Hepatocyte (in vitro differentiated cells): ENCODE measurements around the gene STX18. TPM values are rescaled to one million over a fixed set of nuclear protein-coding genes. Genes with fewer than 3 reads are reported as not detected.

Source experiments
- DNase-seq: peaks from one replicate; pipeline ENCODE4 v3.0.0-alpha.2; 2016; ENCODE audit warnings: low spot score
- H2AFZ ChIP-seq: fragments of 200-600 bp; sonication (generic); 2 replicates; pipeline ENCODE4 v1.6.0; 2016; ENCODE audit warnings: antibody characterized with exemption, mild to moderate bottlenecking
- H3K27ac ChIP-seq: fragments of 200-600 bp; sonication (generic); 2 replicates; pipeline ENCODE4 v1.5.1; 2016; ENCODE audit warnings: mild to moderate bottlenecking
- H3K27me3 ChIP-seq: fragments of 200-600 bp; sonication (generic); 2 replicates; pipeline ENCODE4 v1.6.1; 2016
- H3K36me3 ChIP-seq: fragments of 200-600 bp; sonication (generic); replicated peaks from 2 replicates; pipeline ENCODE4 v1.5.1; 2016; ENCODE audit warnings: low read depth; ENCODE audit not compliant: insufficient read depth
- H3K4me1 ChIP-seq: fragments of 200-600 bp; sonication (generic); 2 replicates; pipeline ENCODE4 v1.5.1; 2016; ENCODE audit warnings: mild to moderate bottlenecking, moderate library complexity; ENCODE audit not compliant: insufficient read depth
- H3K4me2 ChIP-seq: fragments of 200-600 bp; sonication (generic); 2 replicates; pipeline ENCODE4 v1.6.0; 2016
- H3K4me3 ChIP-seq: fragments of 200-600 bp; sonication (generic); 2 replicates; pipeline ENCODE4 v1.5.1; 2016; ENCODE audit warnings: mild to moderate bottlenecking
- H3K79me2 ChIP-seq: fragments of 200-600 bp; sonication (generic); 2 replicates; pipeline ENCODE4 v1.6.0; 2017; ENCODE audit warnings: mild to moderate bottlenecking
- H3K9me2 ChIP-seq: fragments of 200-600 bp; sonication (generic); replicated peaks from 2 replicates; pipeline ENCODE4 v1.6.0; 2017; ENCODE audit warnings: mild to moderate bottlenecking; ENCODE audit not compliant: insufficient read depth
- H3K9me3 ChIP-seq: fragments of 200-600 bp; sonication (generic); 2 replicates; pipeline ENCODE4 v1.5.1; 2016; ENCODE audit warnings: low read depth, mild to moderate bottlenecking
- H4K20me1 ChIP-seq: fragments of 200-600 bp; sonication (generic); 2 replicates; pipeline ENCODE4 v1.6.0; 2016; ENCODE audit warnings: mild to moderate bottlenecking; ENCODE audit not compliant: insufficient read depth, poor library complexity, severe bottlenecking
- CTCF ChIP-seq: fragments of 200-600 bp; sonication (generic); IDR thresholded peaks from 2 replicates; pipeline ENCODE4 v1.5.1; 2016; ENCODE audit warnings: antibody characterized with exemption, mild to moderate bottlenecking; ENCODE audit not compliant: poor library complexity
- EZH2 ChIP-seq: fragments of 200-600 bp; sonication (generic); IDR thresholded peaks from 2 replicates; pipeline ENCODE4 v1.6.1; 2016; ENCODE audit warnings: antibody characterized with exemption, mild to moderate bottlenecking, borderline replicate concordance
- EZH2phosphoT487 ChIP-seq: fragments of 200-600 bp; sonication (generic); IDR thresholded peaks from one replicate; pipeline ENCODE4 v1.6.1; 2018; ENCODE audit warnings: antibody characterized with exemption, mild to moderate bottlenecking, low read depth, moderate library complexity; ENCODE audit not compliant: unreplicated experiment, severe bottlenecking
- WGBS: methylation state at CpG from one replicate; pipeline ENCODE4 v1.1.6; 2016; ENCODE audit warnings: low lambda C conversion rate; ENCODE audit errors: missing lambda C conversion rate; 5-methylcytosine and 5-hydroxymethylcytosine counted together
- polyA plus RNA-seq: library from polyadenylated mRNA; unstranded; fragments of >200 nt; fragmentation: Nextera tagmentation; extraction: Ambion mirVana; gene quantifications from 2 replicates; pipeline ENCODE4 v1.2.1, GENCODE V29; 2016
- total RNA-seq: library from RNA; depleted of rRNA; stranded (reverse); fragments of >200 nt; gene quantifications from 2 replicates; pipeline ENCODE4 v1.2.3, GENCODE V29; 2014

STX18 gene
- total and polyA plus RNA-seq, 2 experiments from 2014 or later: 32.1 to 54.3 TPM

- WGBS: 92% methylated on average over 19 of the region's 19 CpGs
- H2AFZ ChIP-seq: no peak overlapping the region
- TF ChIP-seq EZH2phosphoT487 (no peak), EZH2 (no peak), CTCF (no peak)
Measured at GRCh38 chr4:4407299-4408131, 134.3 kb downstream of the STX18 start.

GRCh38 chr4:4406455-4407298 lies 135.2 kb downstream of the STX18 start:
- no peak overlapping the region for H3K4me2 ChIP-seq
- H3K4me3 ChIP-seq: no peak overlapping the region
- no peaks in the 10 kb centered on the region for H3K9me3 ChIP-seq
- H2AFZ ChIP-seq: no peak overlapping the region
- no peaks in the 10 kb centered on the region for H3K4me1 ChIP-seq
- no peak overlapping the region for H3K27ac ChIP-seq
- no peaks in the 10 kb centered on the region for H3K27me3 ChIP-seq
- no peaks in the 10 kb centered on the region for H3K36me3 ChIP-seq
- WGBS: 83% methylated on average over 28 of the region's 28 CpGs
- no peaks in the 10 kb centered on the region for H3K9me2 ChIP-seq
- H3K79me2 ChIP-seq: no peaks in the 10 kb centered on the region
- TF ChIP-seq EZH2: no peak
- H4K20me1 ChIP-seq: no peaks in the 10 kb centered on the region
- DNase-seq: no peak

More at GRCh38 chr4:4407299-4408131, 134.3 kb downstream of the STX18 start:
- H3K9me2 ChIP-seq: no peaks in the 10 kb centered on the region
- no peaks in the 10 kb centered on the region for H3K79me2 ChIP-seq
- H3K4me2 ChIP-seq: no peak overlapping the region
- H3K27ac ChIP-seq: no peak overlapping the region
- no peak overlapping the region for H3K4me3 ChIP-seq
- H4K20me1 ChIP-seq: no peaks in the 10 kb centered on the region
- no peaks in the 10 kb centered on the region for H3K27me3 ChIP-seq
- no peaks in the 10 kb centered on the region for H3K4me1 ChIP-seq
- H3K36me3 ChIP-seq: no peaks in the 10 kb centered on the region
- DNase-seq: no peak
- H3K9me3 ChIP-seq: no peaks in the 10 kb centered on the region

- no peaks in the 10 kb centered on the region for H3K9me3 ChIP-seq
- H3K36me3 ChIP-seq: no peaks in the 10 kb centered on the region
- DNase-seq: no peak
- H3K9me2 ChIP-seq: no peaks in the 10 kb centered on the region
- no peaks in the 10 kb centered on the region for H3K27me3 ChIP-seq
- H3K4me2 ChIP-seq: no peak overlapping the region
- no peak overlapping the region for H3K4me3 ChIP-seq
- no peak for TF ChIP-seq EZH2phosphoT487
- TF ChIP-seq CTCF: no peak
- TF ChIP-seq EZH2: no peak
- no peak overlapping the region for H2AFZ ChIP-seq
- no peak overlapping the region for H3K27ac ChIP-seq
- no peaks in the 10 kb centered on the region for H3K79me2 ChIP-seq
- H4K20me1 ChIP-seq: no peaks in the 10 kb centered on the region
- WGBS: 92% methylated on average over 15 of the region's 15 CpGs
- no peaks in the 10 kb centered on the region for H3K4me1 ChIP-seq
Measured at GRCh38 chr4:4405358-4405962, 136.4 kb downstream of the STX18 start.

- Histone ChIP-seq H3K27ac (no peak overlapping the region), H3K9me2 (no peaks in the 10 kb centered on the region), H3K79me2 (no peaks in the 10 kb centered on the region), H3K9me3 (no peaks in the 10 kb centered on the region), H3K27me3 (no peaks in the 10 kb centered on the region), H3K4me3 (no peak overlapping the region), H2AFZ (no peak overlapping the region), H3K36me3 (no peaks in the 10 kb centered on the region), H4K20me1 (no peaks in the 10 kb centered on the region), H3K4me2 (no peak overlapping the region), H3K4me1 (no peaks in the 10 kb centered on the region)
- no peak for DNase-seq
- TF ChIP-seq EZH2phosphoT487 (no peak), CTCF (no peak), EZH2 (no peak)
- 73% methylated on average over 13 of the region's 13 CpGs for WGBS
Measured at GRCh38 chr4:4402966-4403365, 138.9 kb downstream of the STX18 start.
